Inferior parietal cortex (tissue), 1 donor: ENCODE results near the gene RIMS3.
A peak's percentile ranks its signal among the peaks of the same experiment; 100 is the strongest.
"Not testable (repeated sequence)": the region's sequence is repeated elsewhere in the genome, so short reads cannot be mapped to it uniquely, and the experiment has no call there.

Experiments used
- DNase-seq: peaks from one replicate; pipeline ENCODE4 v3.0.0-alpha.2; 2016; ENCODE audit errors: extremely low spot score

RIMS3 gene

GRCh38 chr1:40665335-40666171 is at the start of gene RIMS3:
RIMS3 (minus strand) TSS chr1:40665682; CDS start chr1:40641925, 23,757 bp downstream.
- DNase-seq = no peak

GRCh38 chr1:40712997-40713396 is 47.5 kb upstream of the RIMS3 start:
- DNase-seq = no peak

GRCh38 chr1:40712405-40712944 is 47.0 kb upstream of the RIMS3 start:
- no peak for DNase-seq

- DNase-seq = peak; percentile 30
Observed at GRCh38 chr1:40711465-40712404, 46.3 kb upstream of the RIMS3 start.

GRCh38 chr1:40710581-40711315 is 45.3 kb upstream of the RIMS3 start:
- peak; percentile 47 for DNase-seq

GRCh38 chr1:40709802-40710278 is 44.4 kb upstream of the RIMS3 start:
- DNase-seq = peak; percentile 34

GRCh38 chr1:40709100-40709801 is 43.8 kb upstream of the RIMS3 start:
- peak; percentile 95 for DNase-seq

GRCh38 chr1:40708750-40709099 is 43.2 kb upstream of the RIMS3 start:
- DNase-seq = no peak

GRCh38 chr1:40706626-40707025 is 41.1 kb upstream of the RIMS3 start:
- no peak for DNase-seq

- no peak for DNase-seq
Observed at GRCh38 chr1:40704817-40705733, 39.6 kb upstream of the RIMS3 start.

- no peak for DNase-seq
Observed at GRCh38 chr1:40703316-40703715, 37.8 kb upstream of the RIMS3 start.

GRCh38 chr1:40702810-40703209 is 37.3 kb upstream of the RIMS3 start:
- DNase-seq = not testable (repeated sequence)

GRCh38 chr1:40701684-40702083 is 36.2 kb upstream of the RIMS3 start:
- no peak for DNase-seq

- DNase-seq = no peak
Observed at GRCh38 chr1:40699787-40700186, 34.3 kb upstream of the RIMS3 start.

- DNase-seq = no peak
Observed at GRCh38 chr1:40697436-40697835, 32.0 kb upstream of the RIMS3 start.

- no peak for DNase-seq
Observed at GRCh38 chr1:40696294-40696693, 30.8 kb upstream of the RIMS3 start.

GRCh38 chr1:40694353-40694874 is 28.9 kb upstream of the RIMS3 start:
- no peak for DNase-seq

GRCh38 chr1:40693425-40693824 is 27.9 kb upstream of the RIMS3 start:
- DNase-seq = no peak

GRCh38 chr1:40692429-40692895 is 27.0 kb upstream of the RIMS3 start:
- DNase-seq = peak; percentile 66
